Activated CD4-positive, alpha-beta memory T cell treated with anti-CD3 and anti-CD28 coated beads, Interleukin-2, amount 10 ng/mL, durations not matched to agents 7 days and 5 days (primary cell): ENCODE measurements around the gene CDC42EP4. TPM values are rescaled to one million over a fixed set of nuclear protein-coding genes. Genes with fewer than 3 reads are reported as not detected.

Experiments used
- CTCF ChIA-PET: fragments of 350-600 bp; sonication (Branson Sonifier 250); formaldehyde crosslinking; loops from one replicate; lab custom pipeline; 2021; ENCODE audit warnings: antibody characterized with exemption, inconsistent platforms; lab: Charles Lee
- POLR2A ChIA-PET: fragments of 350-600 bp; sonication (Branson Sonifier 250); formaldehyde crosslinking; loops from one replicate; lab custom pipeline; 2021; ENCODE audit warnings: antibody characterized with exemption; lab: Charles Lee
- DNase-seq: peaks from one replicate; pipeline ENCODE4 v3.0.0-alpha.2; 2020
- H3K27ac Mint-ChIP-seq: one replicate; pipeline ENCODE4 v1.8.0; 2021; ENCODE audit warnings: mild to moderate bottlenecking, mixed read lengths
- H3K27me3 Mint-ChIP-seq: one replicate; pipeline ENCODE4 v1.8.0; 2021; ENCODE audit warnings: mixed read lengths
- H3K36me3 Mint-ChIP-seq: one replicate; pipeline ENCODE4 v1.8.0; 2021; ENCODE audit warnings: low read depth, mixed read lengths
- H3K4me1 Mint-ChIP-seq: one replicate; pipeline ENCODE4 v1.8.0; 2021; ENCODE audit warnings: mixed read lengths
- H3K4me3 Mint-ChIP-seq: one replicate; pipeline ENCODE4 v1.8.0; 2021; ENCODE audit warnings: mild to moderate bottlenecking, mixed read lengths
- H3K9me3 Mint-ChIP-seq: one replicate; pipeline ENCODE4 v1.8.0; 2021; ENCODE audit warnings: mixed read lengths
- total RNA-seq, 2 experiments: library from RNA; stranded (reverse); gene quantifications; one replicate each; pipeline ENCODE4 v1.2.3, GENCODE V29; 2021

Gene CDC42EP4, protein sequence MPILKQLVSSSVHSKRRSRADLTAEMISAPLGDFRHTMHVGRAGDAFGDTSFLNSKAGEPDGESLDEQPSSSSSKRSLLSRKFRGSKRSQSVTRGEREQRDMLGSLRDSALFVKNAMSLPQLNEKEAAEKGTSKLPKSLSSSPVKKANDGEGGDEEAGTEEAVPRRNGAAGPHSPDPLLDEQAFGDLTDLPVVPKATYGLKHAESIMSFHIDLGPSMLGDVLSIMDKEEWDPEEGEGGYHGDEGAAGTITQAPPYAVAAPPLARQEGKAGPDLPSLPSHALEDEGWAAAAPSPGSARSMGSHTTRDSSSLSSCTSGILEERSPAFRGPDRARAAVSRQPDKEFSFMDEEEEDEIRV
- 1 to 10 TPM; 3.6 to 3.8 TPM for total RNA-seq

DNA sequence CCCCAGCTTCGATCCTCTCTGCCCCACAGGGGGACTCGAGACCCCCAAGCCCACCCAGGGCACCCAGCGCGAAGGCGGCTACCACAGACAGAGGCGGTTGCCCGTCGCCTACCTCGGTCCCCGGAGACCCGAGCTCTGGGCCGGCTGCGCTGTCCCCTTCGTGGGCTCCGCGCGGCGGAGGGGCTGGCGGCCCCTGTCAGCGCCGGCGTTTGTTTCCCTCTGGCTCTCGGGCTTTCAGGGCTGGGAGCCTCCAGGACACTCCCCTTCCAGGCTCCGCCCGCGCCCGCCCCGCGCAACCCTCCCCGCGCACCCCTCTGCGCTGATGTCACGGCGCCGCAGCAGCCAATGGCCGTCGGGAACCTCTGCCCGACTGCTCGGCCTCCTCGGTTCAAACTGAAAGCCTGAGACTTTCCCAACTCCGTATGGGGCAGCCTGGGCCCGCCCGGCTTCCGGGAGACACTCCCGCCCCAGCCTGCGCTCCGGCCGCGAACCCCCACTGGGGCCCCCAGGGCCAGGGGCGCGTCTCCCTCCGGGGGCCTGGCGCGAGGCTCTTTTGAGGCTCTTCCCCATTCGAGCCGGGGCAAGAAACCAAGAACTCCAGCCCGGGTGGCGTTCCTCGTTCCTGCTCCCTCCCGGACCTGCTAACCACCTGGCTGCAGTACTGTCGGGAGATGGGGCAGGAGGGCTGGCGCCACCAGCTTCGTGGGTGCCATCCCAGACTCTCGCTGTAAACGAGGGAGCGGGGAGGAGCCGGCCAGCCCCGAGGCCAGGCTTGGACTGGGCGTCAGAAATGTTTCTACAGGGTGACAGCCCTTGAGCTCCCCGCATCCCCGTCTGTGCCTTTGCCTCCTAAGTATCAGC lies at the start of gene CDC42EP4:
CDC42EP4 (minus strand) TSS at position 221 of the 861 bp plus-strand sequence. CDS start 25,501 bp downstream, outside the sequence.
- POLR2A ChIA-PET: interaction anchor here (0.8 to 2.5 kb wide), 8 partner anchors 20 to 753 kb away, joined by 3 to 13 read pairs (median 4); partner anchors contain the start of gene COG1
- Mint-ChIP-seq H3K4me1 (peaks cover 9% of the 10 kb centered on the region), H3K4me3 (peak within 1 kb of the TSS; percentile 76), H3K27me3 (peaks cover 5% of the 10 kb centered on the region), H3K9me3 (no peaks in the 10 kb centered on the region), H3K27ac (no peak within 1 kb of the TSS), H3K36me3 (no peaks in the 10 kb centered on the region)
- peak; percentile 92 for DNase-seq
- CTCF ChIA-PET: interaction anchor here (1.1 to 1.4 kb wide), 3 partner anchors 104 to 585 kb away, joined by 3 to 5 read pairs (median 3); no protein-coding TSS in a partner anchor

DNA sequence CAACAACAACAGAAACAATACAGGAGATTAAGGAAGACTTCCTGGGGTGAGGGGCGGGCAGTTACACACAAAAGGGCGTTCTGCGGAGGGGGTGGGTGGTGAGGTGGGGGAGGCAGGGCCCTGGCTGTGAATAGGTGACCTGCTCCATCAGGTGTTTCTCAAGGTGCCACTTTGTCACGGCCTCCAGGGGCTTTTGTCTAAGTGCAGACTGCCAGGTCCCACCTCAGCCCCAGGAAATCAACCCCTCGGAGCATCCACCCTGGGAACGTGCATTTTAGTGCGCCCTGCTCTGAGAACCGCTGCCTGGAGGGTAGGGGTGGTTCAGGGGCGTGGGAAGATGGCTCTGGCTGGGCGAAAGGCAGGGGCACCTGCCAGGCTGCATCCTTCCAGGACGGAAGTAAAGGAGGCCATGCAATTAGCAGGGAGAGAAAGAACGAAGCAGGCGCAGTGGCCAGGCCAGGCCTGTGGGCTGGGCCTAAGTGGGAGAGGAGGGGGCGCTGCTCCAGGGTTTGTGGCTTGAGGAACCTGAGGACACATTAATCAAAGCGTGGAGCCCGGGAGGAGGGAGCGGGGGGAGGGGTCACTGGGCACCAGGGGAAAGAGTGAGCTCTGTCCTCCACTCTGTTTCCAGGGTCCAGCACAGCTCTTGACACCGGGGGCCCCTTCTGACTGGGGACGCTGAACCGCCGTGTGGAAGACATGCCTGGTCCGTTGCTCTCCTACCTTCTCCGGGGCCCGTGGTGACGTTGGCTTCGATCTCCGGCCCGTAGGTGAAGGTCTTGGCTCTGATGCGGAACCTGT lies 49.4 kb upstream of the CDC42EP4 start:
- CTCF ChIA-PET: interaction anchor here (1.0 kb wide), 1 partner anchor 9 kb away, joined by 3 read pairs; no protein-coding TSS in a partner anchor
- POLR2A ChIA-PET: no interaction called here
- H3K27ac Mint-ChIP-seq: no peak overlapping the region

DNA sequence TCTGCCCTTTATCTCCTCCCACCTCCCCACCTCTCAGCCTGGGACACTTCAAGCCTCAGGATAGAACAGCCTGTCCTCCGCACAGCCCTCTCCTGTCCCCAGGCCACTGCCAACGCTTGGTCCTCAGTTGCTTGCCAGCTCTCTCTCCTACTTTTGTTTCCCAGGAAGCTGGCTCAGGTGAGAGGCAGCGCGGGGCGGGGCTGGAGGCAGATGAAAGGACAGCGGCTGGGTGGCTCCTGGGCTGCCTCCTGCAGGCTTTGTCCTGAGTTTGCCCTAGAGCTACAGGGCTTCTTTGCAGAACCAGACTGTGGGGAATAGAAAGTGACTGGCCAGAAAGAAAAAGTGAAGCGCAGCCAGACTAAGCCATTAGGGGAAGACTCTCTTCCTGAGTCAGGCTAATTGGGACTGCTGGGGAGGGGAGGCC lies 48.2 kb upstream of the CDC42EP4 start:
- Mint-ChIP-seq H3K4me3 (no peak overlapping the region), H3K36me3 (no peaks in the 10 kb centered on the region), H3K27me3 (no peaks in the 10 kb centered on the region), H3K9me3 (no peaks in the 10 kb centered on the region), H3K27ac (no peak overlapping the region), H3K4me1 (no peaks in the 10 kb centered on the region)
- POLR2A ChIA-PET: no interaction called here
- CTCF ChIA-PET: interaction anchor here (1.1 kb wide), 1 partner anchor 10 kb away, joined by 3 read pairs; no protein-coding TSS in a partner anchor
- no peak for DNase-seq

More for the DNA sequence above, 49.4 kb upstream of the CDC42EP4 start:
- H3K9me3 Mint-ChIP-seq: no peaks in the 10 kb centered on the region
- DNase-seq: no peak
- no peak overlapping the region for H3K4me3 Mint-ChIP-seq
- H3K4me1 Mint-ChIP-seq: no peaks in the 10 kb centered on the region
- H3K36me3 Mint-ChIP-seq: no peaks in the 10 kb centered on the region
- H3K27me3 Mint-ChIP-seq: no peaks in the 10 kb centered on the region

DNA sequence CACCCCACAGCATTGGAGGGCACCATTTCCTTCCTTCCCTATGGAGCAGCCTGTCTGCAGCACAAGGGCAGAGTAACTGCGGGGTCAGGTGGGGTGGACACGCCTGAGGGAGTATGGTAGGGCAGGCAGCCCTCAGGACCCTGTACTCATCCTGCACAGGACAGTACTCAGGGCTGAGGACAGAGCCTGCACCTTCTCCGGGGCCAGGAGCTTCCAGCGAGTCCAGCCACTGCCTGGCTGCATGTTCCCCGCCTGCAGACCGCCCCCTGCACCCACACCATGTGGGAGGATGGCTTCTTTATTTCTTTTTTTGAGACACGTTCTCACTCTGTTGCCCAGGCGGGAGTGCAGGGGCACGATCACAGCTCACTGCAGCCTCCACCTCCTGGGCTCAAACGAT lies 47.6 kb upstream of the CDC42EP4 start:
- H3K27ac Mint-ChIP-seq: no peak overlapping the region
- DNase-seq: no peak
- H3K36me3 Mint-ChIP-seq: no peaks in the 10 kb centered on the region
- ChIA-PET CTCF (interaction anchor here (1.1 kb wide), 1 partner anchor 11 kb away, joined by 3 read pairs; no protein-coding TSS in a partner anchor), POLR2A (no interaction called here)
- H3K4me1 Mint-ChIP-seq: no peaks in the 10 kb centered on the region
- H3K9me3 Mint-ChIP-seq: no peaks in the 10 kb centered on the region
- H3K4me3 Mint-ChIP-seq: no peak overlapping the region
- H3K27me3 Mint-ChIP-seq: no peaks in the 10 kb centered on the region

DNA sequence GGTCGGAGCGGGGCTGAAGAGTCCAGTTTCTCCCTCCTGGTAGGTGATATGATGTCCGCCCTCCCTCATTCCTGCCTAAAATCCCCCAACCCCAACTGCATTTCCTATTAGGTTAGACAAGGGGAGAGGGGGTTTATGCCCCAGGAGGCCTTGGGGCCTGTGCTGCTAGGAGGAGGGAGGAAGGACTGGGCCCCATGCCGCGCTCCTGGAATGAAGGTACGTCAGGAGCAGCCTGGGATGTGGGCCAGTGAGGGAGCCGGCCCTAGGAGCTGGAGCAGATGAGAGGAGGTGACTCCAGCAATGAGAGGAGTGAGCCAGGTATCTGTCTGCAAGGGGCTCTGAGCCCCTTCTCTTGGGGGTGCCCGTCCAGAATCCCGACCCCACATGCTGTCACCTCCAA lies 46.9 kb upstream of the CDC42EP4 start:
- no peaks in the 10 kb centered on the region for H3K27me3 Mint-ChIP-seq
- no peaks in the 10 kb centered on the region for H3K36me3 Mint-ChIP-seq
- H3K4me1 Mint-ChIP-seq: no peaks in the 10 kb centered on the region
- ChIA-PET POLR2A (no interaction called here), CTCF (interaction anchor here (1.1 kb wide), 1 partner anchor 11 kb away, joined by 3 read pairs; no protein-coding TSS in a partner anchor)
- H3K27ac Mint-ChIP-seq: no peak overlapping the region
- no peaks in the 10 kb centered on the region for H3K9me3 Mint-ChIP-seq
- no peak overlapping the region for H3K4me3 Mint-ChIP-seq
- no peak for DNase-seq

DNA sequence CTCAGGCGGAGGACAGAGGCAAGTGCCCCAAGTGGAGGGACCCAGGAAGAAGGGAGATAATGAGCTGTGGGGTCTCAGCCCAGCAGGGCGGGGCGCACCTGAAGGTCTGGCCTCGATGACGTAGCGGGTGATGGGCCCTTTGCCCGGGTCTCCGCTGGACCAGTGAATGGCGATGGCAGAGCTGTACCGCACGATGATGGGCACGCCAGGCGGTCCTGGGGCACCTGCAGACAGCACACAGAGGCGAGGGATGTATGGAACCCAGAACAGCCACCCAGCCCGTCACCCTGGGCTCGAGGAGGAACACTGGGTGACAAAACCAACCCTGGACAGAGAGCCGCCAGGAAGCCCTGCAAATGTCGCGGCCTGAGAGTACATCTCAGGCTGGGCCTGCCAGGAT lies 46.2 kb upstream of the CDC42EP4 start:
- CTCF ChIA-PET: no interaction called here

DNA sequence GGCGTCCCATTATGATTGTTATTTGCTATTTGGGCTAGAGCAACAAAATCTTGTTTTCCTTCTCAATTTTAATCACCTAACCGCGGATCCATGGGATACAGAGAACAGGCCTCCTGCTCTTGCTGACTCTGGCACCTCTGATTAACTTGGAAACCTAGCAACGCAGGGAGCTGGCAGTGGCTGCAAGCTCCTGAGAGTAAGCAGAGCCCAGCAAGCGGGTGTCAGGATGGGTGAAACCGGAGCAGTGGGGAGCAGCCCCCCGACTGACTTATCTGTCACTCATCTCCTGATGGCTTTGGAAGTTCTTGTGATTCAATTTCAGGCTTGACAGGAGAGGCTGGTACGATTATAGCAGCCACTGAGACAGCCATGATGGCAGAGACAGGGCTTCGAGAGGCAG lies 45.5 kb upstream of the CDC42EP4 start:
- Mint-ChIP-seq H3K36me3 (no peaks in the 10 kb centered on the region), H3K4me1 (no peaks in the 10 kb centered on the region), H3K27me3 (no peaks in the 10 kb centered on the region), H3K9me3 (no peaks in the 10 kb centered on the region), H3K4me3 (no peak overlapping the region), H3K27ac (no peak overlapping the region)
- ChIA-PET CTCF (interaction anchor here (1.3 kb wide), 1 partner anchor 13 kb away, joined by 4 read pairs; no protein-coding TSS in a partner anchor), POLR2A (no interaction called here)
- no peak for DNase-seq

More for the DNA sequence above, 46.2 kb upstream of the CDC42EP4 start:
- Mint-ChIP-seq H3K4me1 (no peaks in the 10 kb centered on the region), H3K36me3 (no peaks in the 10 kb centered on the region), H3K4me3 (no peak overlapping the region), H3K27me3 (no peaks in the 10 kb centered on the region), H3K27ac (no peak overlapping the region), H3K9me3 (no peaks in the 10 kb centered on the region)
- POLR2A ChIA-PET: no interaction called here
- DNase-seq: no peak

DNA sequence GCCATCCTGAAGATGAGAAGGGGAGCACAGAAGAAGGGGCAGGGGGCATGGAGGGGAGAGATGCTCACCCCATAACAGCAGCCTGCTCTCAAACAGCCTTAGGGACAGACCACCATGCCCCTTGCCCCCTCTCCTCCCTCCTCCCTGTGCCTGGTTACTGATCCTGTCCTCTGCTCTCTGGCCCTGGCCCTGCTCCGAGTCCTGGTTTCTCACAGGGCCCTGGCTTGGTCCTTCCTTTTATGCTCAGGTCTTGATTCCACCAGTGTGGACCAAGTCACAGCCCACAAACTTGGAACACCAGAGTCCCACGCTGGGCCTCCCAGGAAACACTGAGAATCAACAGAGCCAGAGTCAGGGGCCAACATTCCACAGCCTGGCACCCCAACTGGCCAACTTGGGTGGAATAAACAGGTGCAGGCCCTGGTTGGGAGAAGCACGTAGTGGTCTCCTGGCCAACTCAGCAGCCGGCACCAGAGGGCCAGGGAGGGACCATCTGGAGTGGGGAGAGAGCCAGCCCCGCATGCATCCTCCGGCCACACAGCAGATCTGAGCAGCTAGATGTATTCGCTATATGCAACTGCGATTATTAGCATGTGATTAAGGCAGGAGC lies 44.9 kb upstream of the CDC42EP4 start:
- Mint-ChIP-seq H3K4me3 (no peak overlapping the region), H3K36me3 (no peaks in the 10 kb centered on the region), H3K27ac (no peak overlapping the region), H3K9me3 (no peaks in the 10 kb centered on the region), H3K4me1 (no peaks in the 10 kb centered on the region), H3K27me3 (no peaks in the 10 kb centered on the region)
- POLR2A ChIA-PET: no interaction called here
- CTCF ChIA-PET: interaction anchor here (1.3 kb wide), 1 partner anchor 13 kb away, joined by 4 read pairs; no protein-coding TSS in a partner anchor
- DNase-seq: no peak

DNA sequence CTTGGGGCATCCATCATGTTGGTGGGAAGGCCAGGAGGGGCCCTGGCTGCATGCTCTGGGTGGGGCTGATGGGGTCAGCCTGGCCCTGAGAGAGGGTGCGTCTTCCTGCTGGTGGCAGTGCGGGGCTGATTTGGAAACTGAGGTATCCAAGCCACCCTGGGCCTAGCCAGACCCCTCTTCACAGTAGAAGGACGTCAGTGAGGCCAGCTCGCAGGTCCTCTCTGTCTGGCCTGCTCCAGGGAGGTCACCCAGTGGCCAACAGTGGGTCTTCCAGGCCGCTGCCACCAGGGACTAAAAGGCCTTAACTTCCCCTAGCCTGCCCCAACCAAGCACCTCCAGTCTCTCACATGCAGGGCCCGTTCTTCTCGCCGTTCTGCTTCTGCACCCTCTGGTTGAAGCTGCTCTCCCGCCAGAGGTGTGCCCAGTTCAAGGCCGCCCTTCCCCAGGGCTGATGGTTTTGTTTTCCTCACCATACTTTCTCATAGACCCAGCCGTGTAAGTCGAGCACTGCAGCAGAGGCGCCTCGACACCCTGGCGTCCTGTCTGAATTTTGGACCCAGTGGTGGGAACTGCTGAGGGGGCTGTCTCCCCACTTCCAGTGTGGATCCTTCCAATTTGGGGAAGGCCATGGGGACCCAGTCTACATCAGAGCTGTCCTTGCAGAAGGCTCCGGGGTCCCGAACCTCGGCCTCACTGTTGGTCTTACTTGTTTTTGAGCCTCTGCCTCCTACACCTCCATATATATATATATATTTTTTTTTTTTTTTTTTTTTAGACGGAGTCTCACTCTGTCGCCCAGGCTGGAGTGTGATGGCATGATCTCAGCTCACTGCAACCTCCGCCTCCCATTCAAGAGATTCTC lies 42.9 kb upstream of the CDC42EP4 start:
- no peak overlapping the region for H3K27ac Mint-ChIP-seq
- H3K9me3 Mint-ChIP-seq: no peaks in the 10 kb centered on the region
- no peaks in the 10 kb centered on the region for H3K36me3 Mint-ChIP-seq
- H3K4me3 Mint-ChIP-seq: no peak overlapping the region
- ChIA-PET CTCF (no interaction called here), POLR2A (interaction anchor here (0.5 kb wide), 1 partner anchor 54 kb away, joined by 3 read pairs; no protein-coding TSS in a partner anchor)
- no peaks in the 10 kb centered on the region for H3K27me3 Mint-ChIP-seq
- DNase-seq: no peak
- no peaks in the 10 kb centered on the region for H3K4me1 Mint-ChIP-seq

DNA sequence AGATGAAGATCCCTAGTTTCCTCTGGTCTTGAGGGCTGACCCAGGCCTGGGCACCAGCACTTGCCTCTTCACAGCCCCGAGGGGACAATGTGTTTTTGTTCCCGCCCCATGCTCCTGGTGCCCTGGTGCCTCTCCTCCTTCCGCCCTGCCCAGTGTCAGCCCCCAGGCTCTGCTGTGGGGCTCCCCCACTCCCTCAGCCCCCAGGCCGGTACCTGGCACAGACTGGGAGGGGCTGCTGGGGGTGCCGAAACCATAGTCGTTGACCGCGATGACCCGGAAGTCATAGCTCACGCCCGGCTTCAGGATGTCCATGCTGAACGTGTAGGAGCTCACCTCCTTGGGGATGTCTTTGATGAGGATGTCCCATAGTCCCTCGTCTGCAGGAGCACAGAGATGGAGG lies 40.5 kb upstream of the CDC42EP4 start:
- Mint-ChIP-seq H3K27me3 (no peaks in the 10 kb centered on the region), H3K4me1 (no peaks in the 10 kb centered on the region), H3K36me3 (no peaks in the 10 kb centered on the region), H3K9me3 (no peaks in the 10 kb centered on the region), H3K27ac (no peak overlapping the region), H3K4me3 (no peak overlapping the region)
- no peak for DNase-seq
- CTCF ChIA-PET: no interaction called here
- POLR2A ChIA-PET: no interaction called here

DNA sequence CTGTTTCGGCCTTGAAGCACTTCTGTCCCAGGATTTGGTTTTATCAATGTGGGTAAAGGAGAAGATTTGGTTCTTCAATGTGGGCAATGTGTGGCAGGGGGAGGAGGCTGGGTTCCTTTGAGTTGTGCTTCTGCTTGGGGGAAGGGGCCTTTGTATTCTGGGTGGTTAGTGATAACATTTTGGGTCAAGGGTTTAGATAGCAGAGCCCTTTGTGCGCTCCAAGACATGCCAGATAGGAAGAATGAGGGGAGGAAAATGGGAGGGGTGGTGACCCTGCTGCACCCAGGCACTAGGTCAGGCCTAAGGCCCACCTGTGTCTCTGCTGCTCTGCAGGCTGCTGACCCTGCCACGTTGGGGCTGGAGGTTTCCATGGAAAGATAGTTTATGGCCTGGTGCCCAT lies 40.0 kb upstream of the CDC42EP4 start:
- Mint-ChIP-seq H3K36me3 (no peaks in the 10 kb centered on the region), H3K27me3 (no peaks in the 10 kb centered on the region), H3K4me1 (no peaks in the 10 kb centered on the region), H3K4me3 (no peak overlapping the region), H3K9me3 (no peaks in the 10 kb centered on the region), H3K27ac (no peak overlapping the region)
- ChIA-PET POLR2A (no interaction called here), CTCF (no interaction called here)
- no peak for DNase-seq
